Inflammatory macrophage treated with lipopolysaccharide for 1 hour (primary cell): ENCODE measurements around the gene JAZF1.
A peak's percentile ranks its signal among the peaks of the same experiment; 100 is the strongest.

Source experiments
- DNase-seq, 2 donors: peaks; one replicate each; pipeline ENCODE4 v3.0.0-alpha.2; 2020 to 2022

JAZF1 gene

DNA sequence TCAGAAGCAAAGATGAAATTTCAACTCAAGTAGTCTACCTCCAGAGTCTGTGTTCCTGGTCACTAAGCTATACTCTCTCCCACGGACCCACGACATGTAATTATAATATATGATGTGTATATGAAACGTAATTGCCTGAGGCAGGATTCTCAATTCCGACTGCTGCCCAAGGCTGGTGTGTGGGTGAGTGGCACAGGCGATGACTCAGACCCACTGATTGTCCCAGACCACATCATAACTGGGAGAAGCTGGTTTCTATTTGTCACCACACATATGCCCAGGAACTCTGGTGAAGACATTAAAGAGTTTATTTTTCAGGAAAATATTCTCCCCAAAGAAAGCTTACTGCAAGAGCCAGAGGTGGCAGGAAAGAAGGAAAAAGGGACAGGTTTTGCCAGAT is 219.3 kb downstream of the JAZF1 start:
- DNase-seq = peak; percentile 20 to 69

DNA sequence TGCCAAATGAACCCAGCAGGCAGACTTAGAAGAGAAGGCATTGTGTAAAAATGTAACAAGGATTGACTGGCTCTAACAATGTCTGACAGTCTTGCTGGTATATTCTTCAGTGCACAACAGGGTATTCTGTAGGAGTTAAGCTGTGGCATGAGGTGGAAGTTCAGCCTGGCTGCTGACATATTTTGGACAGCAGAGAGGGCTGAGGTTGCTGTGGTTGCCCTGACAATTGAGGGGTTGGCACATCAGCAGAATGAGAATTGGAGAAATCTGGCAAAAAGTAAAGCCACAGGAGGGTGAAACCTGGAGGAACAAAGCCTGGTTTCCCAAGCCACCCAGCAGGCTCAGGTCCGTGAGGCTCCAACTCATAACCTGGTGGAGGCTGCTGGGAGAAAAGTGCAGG is 220.2 kb downstream of the JAZF1 start:
- DNase-seq = no peak

DNA sequence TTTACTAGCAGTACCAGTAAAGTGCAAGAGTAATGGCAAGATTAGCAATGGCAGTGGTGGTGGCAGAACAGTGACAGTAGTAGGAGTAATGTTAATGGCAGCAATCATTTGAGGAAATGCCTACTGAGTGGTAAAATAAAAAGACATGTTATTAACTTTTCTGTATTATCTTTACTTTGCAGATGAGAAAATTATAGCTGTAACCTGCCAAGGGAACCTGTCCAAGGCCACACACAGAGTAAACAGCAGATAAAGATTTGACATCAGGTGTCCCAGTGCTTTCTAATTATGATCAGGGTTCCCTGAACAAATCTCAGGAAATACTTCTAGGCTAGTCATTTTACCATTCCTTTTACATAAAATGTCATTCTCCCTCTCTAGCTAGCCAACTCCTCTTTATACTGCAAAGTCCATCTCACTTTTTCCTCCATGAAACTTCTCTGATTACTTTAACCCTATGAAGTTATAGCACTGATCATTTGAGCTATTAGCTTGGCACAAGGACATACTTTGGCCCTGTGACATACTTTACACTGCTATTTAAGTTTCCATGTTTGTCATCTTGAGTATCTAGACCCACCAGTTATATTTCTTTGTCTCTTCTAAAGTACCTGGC is 221.6 kb downstream of the JAZF1 start:
- no peak for DNase-seq

DNA sequence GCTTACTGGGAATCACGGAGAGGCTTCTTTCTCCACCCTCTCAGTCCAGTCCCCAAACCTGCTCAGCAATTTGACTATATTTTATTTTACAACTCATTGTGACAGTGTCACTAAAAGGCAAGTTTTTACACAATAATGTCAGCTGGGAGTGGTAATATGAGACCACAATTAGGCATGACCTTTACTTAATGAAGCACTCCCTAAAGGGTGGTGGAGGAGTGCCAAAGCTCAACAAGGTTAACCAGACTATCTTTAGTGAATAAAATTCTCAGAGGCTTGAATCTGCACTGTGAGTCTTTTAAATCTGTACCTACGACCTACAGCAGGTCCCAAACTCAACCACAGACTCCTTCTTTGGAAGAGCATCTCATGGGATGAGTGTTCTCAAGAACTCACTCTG is 225.0 kb downstream of the JAZF1 start:
- no peak for DNase-seq

DNA sequence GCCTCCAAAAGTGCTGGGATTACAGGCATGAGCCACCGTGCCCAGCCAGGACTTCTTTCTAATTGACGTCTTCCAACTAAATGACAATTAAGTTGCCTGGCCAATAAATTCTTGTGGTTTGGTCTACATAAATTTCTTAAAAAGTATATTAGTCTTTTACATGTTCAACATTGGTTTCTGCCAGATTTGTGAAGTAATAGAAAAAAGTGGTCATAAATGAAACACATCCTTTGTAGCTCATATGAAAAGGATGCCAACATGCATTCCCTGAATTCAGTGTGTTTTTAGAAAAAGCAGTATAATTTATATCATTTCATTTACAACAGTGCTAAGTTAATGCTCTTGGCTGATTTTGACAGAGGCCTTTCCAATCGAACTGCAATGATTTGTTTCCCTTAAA is 225.6 kb downstream of the JAZF1 start:
- no peak for DNase-seq

DNA sequence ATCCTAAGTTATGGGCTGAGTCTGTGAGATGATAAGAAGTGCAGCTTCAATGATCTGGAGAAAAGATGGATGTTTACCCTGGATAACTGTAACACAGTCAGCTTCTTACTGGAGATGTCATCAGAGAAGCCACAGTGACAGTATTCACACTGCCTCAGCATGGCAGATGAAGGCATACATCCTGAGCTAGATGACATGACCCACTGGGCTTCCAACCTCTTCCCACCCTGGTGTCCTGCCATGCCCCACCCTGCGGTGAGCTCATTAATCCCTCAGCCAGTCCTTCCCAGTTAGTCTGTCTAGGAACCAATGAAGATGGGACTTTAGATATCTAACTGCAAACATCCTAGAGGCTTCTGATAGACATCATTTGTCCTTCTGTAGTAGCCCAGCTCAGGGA is 226.8 kb downstream of the JAZF1 start:
- DNase-seq = no peak

DNA sequence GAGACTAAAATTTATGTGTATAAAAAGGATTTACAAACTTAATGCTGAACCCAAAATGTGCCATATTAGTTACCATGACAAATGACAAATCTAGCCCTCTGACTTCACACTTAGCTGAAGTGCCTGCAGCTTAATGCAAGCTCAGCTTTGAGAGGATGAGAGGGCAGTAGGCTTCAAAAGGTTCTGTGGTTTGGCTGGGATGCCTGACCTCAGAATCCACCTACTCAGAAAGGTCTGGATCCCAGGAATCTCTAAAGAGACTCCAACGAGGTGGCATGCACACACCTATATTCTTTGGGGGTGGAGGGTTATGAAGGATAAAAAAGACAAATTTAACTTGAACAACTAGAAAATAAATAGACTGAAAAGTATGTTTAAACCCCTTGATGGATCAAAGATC is 227.2 kb downstream of the JAZF1 start:
- no peak for DNase-seq

DNA sequence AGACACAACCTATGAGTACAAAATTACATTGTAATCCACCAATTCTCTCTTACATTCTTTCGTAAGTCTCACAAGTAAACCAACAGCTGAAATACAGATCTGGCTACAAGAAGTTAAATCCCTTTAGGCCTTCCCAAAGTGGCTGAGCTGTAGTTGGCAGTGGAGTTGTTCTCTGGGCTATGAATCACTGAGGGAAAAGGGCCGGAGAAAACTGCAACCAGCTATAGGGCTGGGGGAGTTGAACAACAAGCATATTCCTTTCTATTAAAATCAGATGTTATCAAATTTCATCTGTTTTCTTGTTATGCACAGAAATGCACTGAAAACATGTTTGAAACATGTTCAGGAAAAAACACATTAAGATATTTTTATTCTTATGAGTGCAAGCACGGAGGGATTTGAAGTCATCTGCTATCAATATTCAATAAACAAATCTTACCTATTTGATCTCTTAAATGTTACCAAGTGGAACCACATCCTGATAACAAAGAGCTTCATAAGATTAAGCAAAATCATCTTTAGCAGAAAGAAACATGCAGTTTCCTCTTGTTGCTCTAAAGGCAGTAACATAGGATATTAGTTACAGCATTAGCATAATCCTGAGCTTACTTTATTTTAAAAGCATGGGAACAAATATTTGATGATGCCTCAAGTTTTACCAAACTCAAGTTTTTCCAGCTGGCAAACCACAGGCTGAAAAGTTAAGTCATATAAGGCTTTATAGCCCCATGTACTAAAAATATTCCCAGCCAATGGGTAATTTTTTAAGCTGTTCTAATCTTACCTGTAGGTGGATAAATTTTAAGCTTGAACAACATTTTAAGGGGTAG is 227.9 kb downstream of the JAZF1 start:
- no peak for DNase-seq

DNA sequence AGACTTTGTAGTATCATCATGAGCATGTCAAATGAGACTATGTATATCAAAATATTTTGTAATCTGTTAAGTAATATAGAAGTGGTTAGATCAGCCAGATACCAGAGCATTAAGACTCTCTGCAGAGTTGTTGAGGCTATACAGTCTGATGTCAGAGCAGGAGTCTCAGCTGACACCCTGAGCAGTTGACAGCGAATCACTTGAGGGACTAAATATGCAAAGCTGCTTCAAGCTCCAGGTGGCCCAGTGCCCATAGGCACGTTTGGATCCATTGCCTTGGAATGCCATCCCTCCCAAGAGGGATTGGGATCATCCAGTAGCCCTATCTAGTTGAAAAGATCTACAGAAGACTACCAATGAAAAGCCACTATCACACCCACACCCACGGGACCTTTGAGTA is 230.5 kb downstream of the JAZF1 start:
- DNase-seq = no peak

DNA sequence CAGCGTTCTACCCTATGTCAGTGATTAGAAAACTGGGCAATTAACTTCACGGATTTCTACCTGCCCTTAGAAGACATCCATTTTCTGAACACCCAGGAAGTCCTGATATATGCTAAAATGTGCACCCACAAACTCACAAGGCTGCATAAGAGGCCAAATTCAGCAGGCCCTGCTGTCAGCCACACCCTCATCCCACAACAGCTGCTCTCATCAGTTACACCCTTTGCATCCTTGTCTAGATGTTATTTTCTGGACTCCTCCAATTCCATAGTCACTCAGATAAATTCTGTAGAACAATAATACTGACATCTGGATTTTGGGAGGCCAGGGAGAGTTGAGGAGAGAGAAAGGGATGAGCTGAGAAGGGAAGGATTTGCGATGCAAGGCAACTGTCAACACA is 231.7 kb downstream of the JAZF1 start:
- no peak for DNase-seq

DNA sequence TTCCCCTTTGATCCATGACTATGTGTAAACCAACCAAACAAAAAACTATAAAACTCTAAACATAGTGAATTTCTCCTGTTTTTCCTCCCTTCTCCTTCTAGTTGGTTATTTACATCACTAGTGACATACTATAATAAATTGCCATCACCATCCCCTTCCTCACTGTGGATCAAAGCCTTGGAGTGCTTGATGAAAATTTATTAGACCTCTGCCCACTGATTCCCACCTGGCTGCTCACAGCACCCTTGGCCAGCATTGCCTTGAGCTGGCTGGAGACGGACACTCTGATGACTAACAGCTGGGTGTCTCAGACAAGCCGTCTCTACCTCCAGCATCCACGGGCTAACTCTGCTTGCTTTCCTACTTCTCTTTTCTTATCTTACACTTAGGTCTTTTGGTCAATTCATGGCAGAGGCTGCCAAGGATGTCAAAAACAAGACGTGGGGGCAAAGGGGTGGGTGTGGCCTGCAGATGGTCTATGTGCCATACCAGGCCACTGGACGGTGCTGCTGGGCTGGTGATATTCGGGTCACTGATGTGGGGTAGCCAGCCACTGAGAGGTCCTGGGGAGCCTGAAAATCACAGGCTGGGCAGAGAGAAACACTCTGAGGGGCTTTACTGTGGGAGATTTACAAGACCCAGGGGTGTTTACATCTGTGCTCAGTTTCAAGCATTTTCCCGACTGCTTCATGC is 232.9 kb downstream of the JAZF1 start:
- DNase-seq = no peak

DNA sequence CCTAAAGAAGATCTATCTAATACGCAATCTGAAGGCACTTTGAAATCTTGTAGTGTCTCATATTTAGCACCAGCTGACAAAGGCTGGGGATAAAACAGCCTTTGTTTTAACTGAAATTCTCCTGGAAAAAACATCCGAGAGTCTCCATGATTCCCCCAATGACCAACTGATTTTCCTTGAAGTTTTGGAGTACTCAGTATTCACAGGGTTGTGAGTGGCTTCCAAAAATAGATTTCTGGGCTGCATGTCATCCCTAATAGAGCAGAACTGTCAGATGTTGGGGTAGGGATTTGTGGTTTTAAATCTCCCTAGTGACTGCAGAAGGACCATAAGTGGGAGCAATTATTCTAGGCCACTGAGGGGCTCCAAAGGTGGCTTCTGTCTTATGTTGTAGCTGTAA is 234.2 kb downstream of the JAZF1 start:
- no peak for DNase-seq

DNA sequence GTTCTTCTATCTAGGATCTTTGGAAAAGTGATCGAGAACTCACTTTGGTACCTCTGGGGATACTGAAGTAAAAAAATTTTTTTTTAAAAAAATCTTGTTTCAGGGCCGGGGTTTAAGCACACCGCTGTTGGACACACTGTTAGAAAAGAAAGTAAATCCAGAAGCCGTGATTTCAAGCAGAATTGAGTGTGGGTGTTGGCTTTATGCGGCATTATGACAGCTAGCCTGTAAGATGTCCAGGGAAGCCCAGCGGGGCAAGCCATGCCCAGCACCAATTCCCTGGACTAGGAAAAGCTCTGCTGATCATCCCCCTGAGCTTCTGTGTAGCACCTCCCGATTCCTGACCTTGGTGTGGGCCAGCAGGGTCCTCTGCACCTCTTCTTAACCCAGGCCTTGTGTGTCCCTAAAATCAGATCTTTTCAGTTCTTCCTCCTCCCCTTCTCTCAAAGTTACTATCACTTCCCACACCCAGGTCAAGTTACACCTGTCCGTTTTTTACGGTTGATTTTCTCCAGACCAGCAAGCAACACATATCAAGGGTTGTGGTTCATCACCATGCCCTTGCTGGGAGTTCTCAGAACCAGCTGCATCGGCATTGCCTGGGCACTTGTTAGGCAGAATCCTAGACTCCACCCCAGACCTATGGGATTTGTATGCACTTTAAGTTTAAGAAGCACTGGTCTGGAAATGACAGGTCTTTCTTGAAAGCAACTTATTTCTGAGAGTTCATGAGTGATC is 235.4 kb downstream of the JAZF1 start:
- DNase-seq = no peak

DNA sequence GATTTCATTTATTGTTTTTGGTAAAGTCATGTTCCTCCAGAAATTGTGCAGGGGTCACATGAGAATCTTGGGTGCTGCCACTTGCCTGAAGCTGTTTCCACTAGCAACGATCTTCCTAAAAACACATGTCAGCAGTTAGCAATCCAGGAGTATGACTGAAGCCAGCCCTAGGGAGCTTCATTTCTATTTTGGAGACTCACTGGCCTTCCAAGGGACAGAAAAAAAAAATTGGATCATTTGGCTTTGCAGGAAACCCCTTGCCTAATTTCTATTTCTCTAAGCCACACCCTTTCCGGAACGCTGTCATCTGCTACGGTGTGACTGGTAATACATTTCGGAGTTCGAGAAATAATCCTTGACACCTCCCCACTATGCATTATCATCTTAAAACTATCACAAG is 236.0 kb downstream of the JAZF1 start:
- no peak for DNase-seq

DNA sequence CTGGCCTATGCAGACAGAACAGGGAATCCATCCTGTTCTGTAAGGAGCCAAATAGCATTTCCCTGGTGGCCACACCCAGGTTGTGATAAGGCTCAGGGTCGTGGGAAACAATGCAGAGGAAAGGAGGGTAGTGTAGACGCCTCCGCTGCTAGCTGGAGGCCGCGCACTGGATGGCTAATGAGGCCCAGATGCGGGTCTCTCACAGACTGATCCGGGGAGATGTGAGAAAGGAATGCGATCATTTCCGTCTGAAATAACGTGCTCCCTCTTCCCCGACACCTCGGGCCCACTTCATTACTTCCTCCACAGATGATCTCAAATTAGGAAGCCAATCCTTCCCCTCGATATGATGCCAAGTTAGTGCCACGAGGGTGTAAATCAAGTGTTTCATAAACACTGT is 237.4 kb downstream of the JAZF1 start:
- no peak for DNase-seq

DNA sequence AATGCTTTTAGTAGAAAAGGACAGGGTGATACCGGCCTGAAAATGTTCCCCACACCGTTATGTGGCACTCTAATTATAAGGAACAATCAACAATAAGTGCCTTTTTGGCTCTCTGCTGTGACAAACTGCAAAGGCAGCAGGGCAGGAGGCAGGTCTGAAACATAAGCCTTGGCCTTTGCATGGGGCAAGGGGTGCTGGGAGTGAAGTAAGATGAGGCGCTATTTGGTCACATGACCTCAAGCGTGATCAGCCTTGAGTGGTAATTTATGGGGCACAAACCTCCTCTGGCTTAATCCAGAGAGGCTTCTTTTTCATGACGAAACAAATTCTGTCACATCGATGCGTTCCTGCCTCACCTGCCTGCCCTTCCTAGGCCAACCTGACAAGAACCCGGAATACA is 237.9 kb downstream of the JAZF1 start:
- no peak for DNase-seq

DNA sequence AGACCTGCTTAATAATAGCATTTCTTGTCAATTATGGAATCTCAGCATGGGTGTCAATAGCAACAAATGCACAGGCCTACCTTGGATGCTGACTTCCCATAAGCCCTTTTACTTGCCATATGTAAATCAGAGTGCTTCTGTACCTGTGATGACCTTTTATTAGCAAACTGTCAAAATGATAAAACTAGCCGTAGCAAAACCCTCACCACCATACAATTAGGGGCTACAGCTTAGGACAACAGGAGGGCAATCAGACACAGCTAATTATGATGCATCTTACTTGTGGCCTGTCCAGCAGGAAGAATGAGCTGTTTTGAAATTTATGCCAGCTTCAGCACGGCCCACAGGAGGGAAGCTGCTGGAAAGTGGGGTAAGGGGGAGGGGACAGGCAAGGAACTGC is 239.1 kb downstream of the JAZF1 start:
- DNase-seq = no peak

DNA sequence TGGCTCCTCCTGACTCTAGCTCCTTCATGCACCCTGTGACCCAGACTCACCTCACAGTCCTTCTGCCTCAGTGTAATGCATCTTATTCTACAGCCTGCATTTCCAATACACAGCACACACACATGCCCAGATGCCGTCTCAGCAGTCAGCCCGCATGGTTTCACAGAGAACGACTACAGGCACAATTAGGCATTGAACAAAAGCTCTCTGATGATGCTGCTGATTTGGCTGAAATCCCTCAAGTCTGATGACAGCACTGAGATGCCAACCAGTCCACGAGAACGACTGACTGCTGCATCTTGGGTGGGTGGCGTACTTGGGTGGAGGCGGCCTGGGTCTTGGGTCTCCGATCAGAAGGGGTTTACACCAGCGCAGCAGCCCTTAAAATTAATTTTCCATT is 240.3 kb downstream of the JAZF1 start:
- DNase-seq = no peak

DNA sequence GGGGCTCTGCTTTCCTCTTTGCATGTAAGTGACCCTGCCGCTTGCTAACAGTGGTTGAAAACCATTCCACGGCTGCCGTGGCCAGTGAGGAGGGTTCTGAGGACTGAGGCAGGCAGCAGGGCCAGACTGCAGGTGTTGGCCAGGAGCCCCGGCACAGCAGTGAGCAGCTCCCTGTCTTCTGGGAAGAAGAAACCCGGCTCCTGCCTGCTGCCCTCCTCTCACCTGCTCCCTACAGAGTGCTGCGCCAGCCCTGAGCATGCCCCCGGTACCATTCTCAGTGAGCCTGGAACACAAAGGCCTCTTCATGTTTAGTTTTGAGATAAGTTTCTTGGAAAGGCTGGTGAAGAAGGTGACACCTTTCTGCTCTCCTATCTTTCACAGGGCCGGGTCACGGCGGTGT is 240.7 kb downstream of the JAZF1 start:
- no peak for DNase-seq

DNA sequence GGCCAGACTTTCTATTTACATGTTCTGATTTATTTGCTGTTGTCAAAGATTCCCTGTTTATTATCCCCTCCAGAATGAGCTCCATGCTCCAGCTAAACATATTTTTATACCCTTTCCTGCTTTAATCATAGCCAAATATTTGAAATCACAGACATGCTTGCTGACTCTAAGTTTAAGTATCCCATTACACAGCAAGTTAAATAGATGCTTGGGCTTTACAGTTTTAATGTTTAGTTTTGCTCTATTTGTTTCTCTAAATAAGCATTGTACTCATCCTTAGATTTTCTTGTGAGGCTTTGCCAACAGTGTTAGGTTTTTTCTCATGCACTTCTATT is 243.9 kb downstream of the JAZF1 start:
- DNase-seq = no peak

DNA sequence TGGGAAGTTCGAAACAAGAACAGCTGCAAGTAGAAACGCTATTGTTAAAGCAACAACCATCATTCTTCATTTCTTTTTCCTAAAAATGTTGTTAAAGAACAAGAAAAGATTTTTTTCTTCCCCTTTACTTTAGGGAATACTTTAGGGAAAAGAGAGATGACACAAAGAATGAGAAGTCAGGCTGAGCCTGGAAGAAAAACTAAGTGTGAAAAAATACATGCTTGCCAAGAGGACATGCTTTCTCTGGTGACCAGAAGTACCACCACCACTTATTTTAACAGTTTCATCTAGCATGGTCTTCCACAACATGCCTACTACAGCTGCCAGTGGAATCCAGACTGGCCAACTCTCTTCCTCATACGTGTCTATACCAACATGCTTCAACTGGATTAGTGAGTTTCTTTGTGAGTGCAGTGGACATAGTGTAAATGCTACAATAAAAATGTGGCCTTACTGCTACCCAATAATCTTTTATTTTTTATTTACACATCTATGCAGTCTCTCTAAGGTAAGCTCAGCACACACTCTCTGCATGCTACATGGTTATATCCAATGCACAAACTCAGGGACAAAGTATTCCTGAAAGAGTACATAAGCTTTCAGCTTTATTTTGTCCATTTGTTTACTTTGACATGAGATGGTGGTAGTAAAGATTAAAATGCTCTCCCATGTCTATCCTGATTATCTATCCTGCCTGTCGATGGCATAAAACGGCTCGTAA is 244.4 kb downstream of the JAZF1 start:
- no peak for DNase-seq

DNA sequence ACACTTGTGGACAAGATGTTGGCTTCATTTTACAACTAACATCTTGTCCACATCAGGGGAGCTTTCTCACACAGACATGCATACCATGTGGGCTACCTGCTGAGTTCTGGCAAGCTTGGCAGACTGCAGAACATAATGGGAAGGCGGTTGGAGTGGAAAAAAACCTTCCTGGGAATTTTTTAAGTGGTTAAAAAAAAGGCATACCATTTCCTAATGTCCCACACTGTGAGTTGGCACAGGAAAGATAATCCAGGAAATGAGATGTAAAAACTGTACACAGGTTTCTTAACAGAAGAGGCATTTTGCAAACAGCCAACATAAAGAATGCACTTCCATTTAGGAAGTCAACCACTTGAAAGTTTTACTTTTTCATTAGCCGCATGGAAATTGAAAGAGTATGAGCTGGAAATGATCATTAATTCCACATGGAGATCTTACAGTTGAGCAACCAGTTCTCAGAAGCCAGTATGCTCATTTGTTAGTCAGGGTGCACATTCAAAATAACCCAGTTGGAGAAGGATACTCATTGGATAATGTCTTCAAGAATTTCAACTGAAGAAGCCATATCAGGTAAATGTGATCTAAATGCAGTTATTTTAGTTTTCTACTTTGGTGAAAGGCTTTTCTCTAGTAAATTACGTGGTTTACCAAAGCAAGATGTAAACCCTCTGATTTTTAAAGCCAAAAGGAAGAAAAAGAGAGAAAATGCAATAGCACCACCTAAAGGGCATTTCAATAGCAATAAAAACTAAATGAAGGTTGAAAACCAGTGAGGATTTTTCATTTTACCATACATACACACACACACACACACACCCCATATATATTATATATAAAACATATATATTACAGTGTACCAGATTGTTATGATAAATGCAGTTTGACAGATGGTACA is 246.7 kb downstream of the JAZF1 start:
- DNase-seq = no peak
